ENCODE data around the gene CRELD2. TPM values are rescaled to one million over a fixed set of nuclear protein-coding genes. Genes with fewer than 3 reads are reported as not detected.

CRELD2 gene
- polyA plus RNA-seq, 1 donor from 2014 or later: 83.2 TPM

DNA sequence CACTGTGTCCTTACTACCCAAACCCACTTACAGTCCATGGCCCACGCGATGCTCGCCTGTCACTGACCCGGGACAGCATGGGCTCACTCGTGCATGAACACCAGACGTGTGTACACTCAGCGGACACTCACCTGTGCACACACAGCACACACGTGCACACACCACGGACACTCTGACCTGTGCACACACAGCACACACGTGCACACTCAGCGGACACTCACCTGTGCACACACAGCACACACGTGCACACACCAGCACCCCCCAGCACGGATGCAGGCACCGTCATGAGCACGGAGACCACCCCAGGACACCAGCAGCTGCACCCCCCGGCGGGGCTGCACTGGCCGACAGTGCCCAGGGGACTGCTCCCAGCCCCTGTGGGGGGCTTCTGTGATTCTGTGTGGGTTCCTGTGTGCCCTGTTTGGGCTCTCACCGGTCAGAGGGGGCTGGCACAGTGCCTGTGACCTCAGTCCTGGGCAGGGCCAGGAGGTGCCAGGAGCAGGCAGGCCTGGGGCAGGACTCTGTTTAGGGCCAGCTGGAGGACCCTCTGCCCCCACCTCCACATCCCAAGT, 20.2 kb downstream of the CRELD2 start:
- Histone ChIP-seq H3K4me3 (ENCODE audit: low read length) (no peak overlapping the region), H3K27ac (ENCODE audit: low read length) (no peak overlapping the region), H3K27me3 (ENCODE audit: insufficient read depth, low read depth, low read length) (no peaks in the 10 kb centered on the region), H3K36me3 (ENCODE audit: insufficient read depth, low read length) (no peaks in the 10 kb centered on the region), H3K79me2 (replicated peaks; ENCODE audit: insufficient read depth, low read length) (no peaks in the 10 kb centered on the region), H3K9ac (ENCODE audit: low read length) (no peak overlapping the region), H2AFZ (ENCODE audit: low read depth, low read length) (no peak overlapping the region), H4K20me1 (ENCODE audit: insufficient read depth) (no peaks in the 10 kb centered on the region), H3F3A (ENCODE audit: insufficient read depth, low read length, poor library complexity, severe bottlenecking) (no peaks in the 10 kb centered on the region), H3K4me2 (ENCODE audit: low read length) (no peak overlapping the region), H3K9me3 (ENCODE audit: low read length) (no peaks in the 10 kb centered on the region), H3K9me2 (ENCODE audit: insufficient read depth, low read length) (no peaks in the 10 kb centered on the region)
- no peak for TF ChIP-seq EP300 (conservative IDR thresholded peaks at IDR 0.05; ENCODE audit: poor library complexity, severe bottlenecking)
- TF ChIP-seq EZH2 (IDR thresholded peaks at IDR 0.05; ENCODE audit: borderline replicate concordance, insufficient read depth, low read length, poor library complexity, severe bottlenecking): no peak
- no peak for TF ChIP-seq RAD21 (conservative IDR thresholded peaks at IDR 0.05)

DNA sequence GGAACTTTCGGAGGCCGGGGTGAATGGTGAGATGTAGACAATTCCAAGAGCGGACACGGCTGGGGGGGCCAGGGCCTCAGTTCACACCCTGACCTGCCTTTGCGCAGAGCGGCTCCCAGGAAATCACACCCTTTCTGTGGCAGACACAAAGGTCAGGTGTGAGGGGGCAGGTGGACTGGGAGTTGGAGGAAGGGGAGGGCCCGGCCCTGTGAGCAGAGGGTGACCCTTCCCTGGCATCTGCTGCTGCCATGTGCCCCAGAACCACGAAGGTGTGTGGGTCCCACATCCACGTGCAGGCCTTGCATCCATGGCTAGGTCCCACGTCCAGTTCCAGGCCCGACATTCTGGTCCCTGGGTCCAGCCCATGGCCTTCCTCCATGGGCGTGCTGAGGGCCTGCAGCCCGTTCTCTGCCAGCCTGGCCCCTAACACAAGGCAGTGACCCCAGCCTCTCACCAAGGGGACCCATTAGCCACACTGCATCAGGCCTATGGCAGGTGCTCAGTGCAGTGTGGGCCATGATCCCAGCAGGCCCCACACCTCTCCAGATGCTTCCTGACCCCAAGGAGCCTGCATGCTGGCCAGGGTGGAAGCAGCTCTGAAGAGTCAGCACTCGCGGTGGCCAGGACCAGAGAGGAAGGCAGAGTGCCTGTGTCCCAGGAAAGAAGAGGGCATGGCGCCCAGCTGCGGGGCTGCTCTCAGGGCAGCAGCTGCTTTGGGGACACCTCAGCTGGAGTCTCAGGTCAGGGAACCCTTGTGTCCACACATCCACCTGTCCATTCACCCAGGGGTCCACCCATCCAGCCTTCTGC, 23.3 kb downstream of the CRELD2 start:
- no peak overlapping the region for H3K9ac ChIP-seq (ENCODE audit: low read length)
- TF ChIP-seq, protein P1, sequence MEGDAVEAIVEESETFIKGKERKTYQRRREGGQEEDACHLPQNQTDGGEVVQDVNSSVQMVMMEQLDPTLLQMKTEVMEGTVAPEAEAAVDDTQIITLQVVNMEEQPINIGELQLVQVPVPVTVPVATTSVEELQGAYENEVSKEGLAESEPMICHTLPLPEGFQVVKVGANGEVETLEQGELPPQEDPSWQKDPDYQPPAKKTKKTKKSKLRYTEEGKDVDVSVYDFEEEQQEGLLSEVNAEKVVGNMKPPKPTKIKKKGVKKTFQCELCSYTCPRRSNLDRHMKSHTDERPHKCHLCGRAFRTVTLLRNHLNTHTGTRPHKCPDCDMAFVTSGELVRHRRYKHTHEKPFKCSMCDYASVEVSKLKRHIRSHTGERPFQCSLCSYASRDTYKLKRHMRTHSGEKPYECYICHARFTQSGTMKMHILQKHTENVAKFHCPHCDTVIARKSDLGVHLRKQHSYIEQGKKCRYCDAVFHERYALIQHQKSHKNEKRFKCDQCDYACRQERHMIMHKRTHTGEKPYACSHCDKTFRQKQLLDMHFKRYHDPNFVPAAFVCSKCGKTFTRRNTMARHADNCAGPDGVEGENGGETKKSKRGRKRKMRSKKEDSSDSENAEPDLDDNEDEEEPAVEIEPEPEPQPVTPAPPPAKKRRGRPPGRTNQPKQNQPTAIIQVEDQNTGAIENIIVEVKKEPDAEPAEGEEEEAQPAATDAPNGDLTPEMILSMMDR (IDR thresholded peaks at IDR 0.05; ENCODE audit: poor library complexity, severe bottlenecking): no peak
- TF ChIP-seq, protein P2, sequence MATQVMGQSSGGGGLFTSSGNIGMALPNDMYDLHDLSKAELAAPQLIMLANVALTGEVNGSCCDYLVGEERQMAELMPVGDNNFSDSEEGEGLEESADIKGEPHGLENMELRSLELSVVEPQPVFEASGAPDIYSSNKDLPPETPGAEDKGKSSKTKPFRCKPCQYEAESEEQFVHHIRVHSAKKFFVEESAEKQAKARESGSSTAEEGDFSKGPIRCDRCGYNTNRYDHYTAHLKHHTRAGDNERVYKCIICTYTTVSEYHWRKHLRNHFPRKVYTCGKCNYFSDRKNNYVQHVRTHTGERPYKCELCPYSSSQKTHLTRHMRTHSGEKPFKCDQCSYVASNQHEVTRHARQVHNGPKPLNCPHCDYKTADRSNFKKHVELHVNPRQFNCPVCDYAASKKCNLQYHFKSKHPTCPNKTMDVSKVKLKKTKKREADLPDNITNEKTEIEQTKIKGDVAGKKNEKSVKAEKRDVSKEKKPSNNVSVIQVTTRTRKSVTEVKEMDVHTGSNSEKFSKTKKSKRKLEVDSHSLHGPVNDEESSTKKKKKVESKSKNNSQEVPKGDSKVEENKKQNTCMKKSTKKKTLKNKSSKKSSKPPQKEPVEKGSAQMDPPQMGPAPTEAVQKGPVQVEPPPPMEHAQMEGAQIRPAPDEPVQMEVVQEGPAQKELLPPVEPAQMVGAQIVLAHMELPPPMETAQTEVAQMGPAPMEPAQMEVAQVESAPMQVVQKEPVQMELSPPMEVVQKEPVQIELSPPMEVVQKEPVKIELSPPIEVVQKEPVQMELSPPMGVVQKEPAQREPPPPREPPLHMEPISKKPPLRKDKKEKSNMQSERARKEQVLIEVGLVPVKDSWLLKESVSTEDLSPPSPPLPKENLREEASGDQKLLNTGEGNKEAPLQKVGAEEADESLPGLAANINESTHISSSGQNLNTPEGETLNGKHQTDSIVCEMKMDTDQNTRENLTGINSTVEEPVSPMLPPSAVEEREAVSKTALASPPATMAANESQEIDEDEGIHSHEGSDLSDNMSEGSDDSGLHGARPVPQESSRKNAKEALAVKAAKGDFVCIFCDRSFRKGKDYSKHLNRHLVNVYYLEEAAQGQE (IDR thresholded peaks at IDR 0.05; ENCODE audit: borderline replicate concordance): no peak
- TF ChIP-seq RAD21 (conservative IDR thresholded peaks at IDR 0.05) (no peak), EZH2 (IDR thresholded peaks at IDR 0.05; ENCODE audit: borderline replicate concordance, insufficient read depth, low read length, poor library complexity, severe bottlenecking) (no peak), MXI1 (conservative IDR thresholded peaks at IDR 0.05; ENCODE audit: poor library complexity, severe bottlenecking) (no peak), TAF1 (IDR thresholded peaks at IDR 0.05; ENCODE audit: low read depth) (no peak), POLR2AphosphoS5 (IDR thresholded peaks at IDR 0.05) (no peak), EP300 (conservative IDR thresholded peaks at IDR 0.05; ENCODE audit: poor library complexity, severe bottlenecking) (no peak), SMC3 (conservative IDR thresholded peaks at IDR 0.05; ENCODE audit: poor library complexity) (no peak)

More for the DNA sequence above, 23.3 kb downstream of the CRELD2 start:
- Histone ChIP-seq H3F3A (ENCODE audit: insufficient read depth, low read length, poor library complexity, severe bottlenecking) (no peaks in the 10 kb centered on the region), H3K9me3 (ENCODE audit: low read length) (no peaks in the 10 kb centered on the region), H3K4me3 (ENCODE audit: low read length) (no peak overlapping the region), H3K79me2 (replicated peaks; ENCODE audit: insufficient read depth, low read length) (no peaks in the 10 kb centered on the region), H3K9me2 (ENCODE audit: insufficient read depth, low read length) (no peaks in the 10 kb centered on the region), H3K4me2 (ENCODE audit: low read length) (no peak overlapping the region), H3K27ac (ENCODE audit: low read length) (no peak overlapping the region), H3K27me3 (ENCODE audit: insufficient read depth, low read depth, low read length) (no peaks in the 10 kb centered on the region), H4K20me1 (ENCODE audit: insufficient read depth) (no peaks in the 10 kb centered on the region), H3K36me3 (ENCODE audit: insufficient read depth, low read length) (no peaks in the 10 kb centered on the region), H2AFZ (ENCODE audit: low read depth, low read length) (no peak overlapping the region)

All from neural cell (in vitro differentiated cells).